Right atrium auricular region (tissue), 2 donors: ENCODE data around the gene SASH1. TPM values are rescaled to one million over a fixed set of nuclear protein-coding genes. Genes with fewer than 3 reads are reported as not detected.

Experiments used
- DNase-seq: peaks from one replicate; pipeline ENCODE4 v3.0.0-alpha.2; 2019; ENCODE audit warnings: low spot score
- H3K27ac ChIP-seq, 2 donors: fragments of 200-600 bp; sonication (generic); 1 replicate in 1 of 2; 2 replicates in 1 of 2; pipeline ENCODE4 v1.5.1; 2016 to 2019
- H3K27me3 ChIP-seq, 2 donors: fragments of 200-600 bp; sonication (generic); one replicate each; pipeline versions ENCODE4 v1.5.1 to v1.6.0; 2017 to 2019
- H3K36me3 ChIP-seq: fragments of 200-600 bp; sonication (generic); one replicate; pipeline ENCODE4 v1.5.1; 2016
- H3K4me1 ChIP-seq, 2 donors: fragments of 200-600 bp; sonication (generic); one replicate each; pipeline versions ENCODE4 v1.5.1 to v1.6.0; 2017 to 2019
- H3K4me3 ChIP-seq, 2 donors: fragments of 200-600 bp; sonication (generic); 1 replicate in 1 of 2; 2 replicates in 1 of 2; pipeline ENCODE4 v1.5.1; 2017 to 2019; ENCODE audit warnings: mild to moderate bottlenecking in 1 of 2, moderate library complexity in 1 of 2
- H3K9me3 ChIP-seq, 2 donors: fragments of 200-600 bp; sonication (generic); one replicate each; pipeline ENCODE4 v1.5.1; 2019
- total RNA-seq, 2 donors: library from RNA; depleted of rRNA; stranded (reverse); fragments of >200 nt; gene quantifications; one replicate each; pipeline ENCODE4 v1.1.0, GENCODE V29; 2016
- TF ChIP-seq, protein P1 (sequence below), 2 donors: fragments of 200-600 bp; sonication (generic); IDR thresholded peaks; one replicate each; pipeline ENCODE4 v1.5.1; 2019; ENCODE audit warnings: antibody characterized with exemption in 2 of 2

SASH1 gene
- total RNA-seq, 2 donors from 2014 or later, result 39.0 to 42.3 TPM

DNA sequence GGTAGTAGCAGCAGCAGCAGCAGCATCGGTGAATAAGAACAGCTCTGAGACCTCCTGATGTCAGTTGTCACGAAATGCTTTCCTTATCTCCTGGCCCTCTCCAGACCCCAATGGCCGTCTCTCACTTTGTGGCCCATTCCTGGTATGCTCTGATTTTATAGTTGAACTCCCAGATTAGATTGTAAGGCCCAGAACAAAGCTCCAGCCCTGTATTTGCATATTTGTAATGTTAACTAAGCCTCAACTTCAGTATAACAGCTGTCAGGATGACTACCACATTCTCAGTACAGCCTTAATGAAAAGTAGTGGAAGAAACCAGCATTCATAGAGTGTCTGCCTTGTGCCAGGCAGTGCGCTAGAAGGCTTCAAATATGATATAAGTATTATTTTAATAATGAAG, 180.9 kb downstream of the SASH1 start:
- Histone ChIP-seq H3K4me1 (peaks cover 0 to 57% of the 10 kb centered on the region in 2 donors), H3K4me3 (no peak overlapping the region), H3K27me3 (no peaks in the 10 kb centered on the region), H3K36me3 (peaks cover 30% of the 10 kb centered on the region), H3K9me3 (no peaks in the 10 kb centered on the region), H3K27ac (peak overlapping the region; percentile 8 to 25)
- TF ChIP-seq, protein P1, sequence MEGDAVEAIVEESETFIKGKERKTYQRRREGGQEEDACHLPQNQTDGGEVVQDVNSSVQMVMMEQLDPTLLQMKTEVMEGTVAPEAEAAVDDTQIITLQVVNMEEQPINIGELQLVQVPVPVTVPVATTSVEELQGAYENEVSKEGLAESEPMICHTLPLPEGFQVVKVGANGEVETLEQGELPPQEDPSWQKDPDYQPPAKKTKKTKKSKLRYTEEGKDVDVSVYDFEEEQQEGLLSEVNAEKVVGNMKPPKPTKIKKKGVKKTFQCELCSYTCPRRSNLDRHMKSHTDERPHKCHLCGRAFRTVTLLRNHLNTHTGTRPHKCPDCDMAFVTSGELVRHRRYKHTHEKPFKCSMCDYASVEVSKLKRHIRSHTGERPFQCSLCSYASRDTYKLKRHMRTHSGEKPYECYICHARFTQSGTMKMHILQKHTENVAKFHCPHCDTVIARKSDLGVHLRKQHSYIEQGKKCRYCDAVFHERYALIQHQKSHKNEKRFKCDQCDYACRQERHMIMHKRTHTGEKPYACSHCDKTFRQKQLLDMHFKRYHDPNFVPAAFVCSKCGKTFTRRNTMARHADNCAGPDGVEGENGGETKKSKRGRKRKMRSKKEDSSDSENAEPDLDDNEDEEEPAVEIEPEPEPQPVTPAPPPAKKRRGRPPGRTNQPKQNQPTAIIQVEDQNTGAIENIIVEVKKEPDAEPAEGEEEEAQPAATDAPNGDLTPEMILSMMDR (IDR thresholded peaks at IDR 0.05), result no peak
- DNase-seq, result no peak

DNA sequence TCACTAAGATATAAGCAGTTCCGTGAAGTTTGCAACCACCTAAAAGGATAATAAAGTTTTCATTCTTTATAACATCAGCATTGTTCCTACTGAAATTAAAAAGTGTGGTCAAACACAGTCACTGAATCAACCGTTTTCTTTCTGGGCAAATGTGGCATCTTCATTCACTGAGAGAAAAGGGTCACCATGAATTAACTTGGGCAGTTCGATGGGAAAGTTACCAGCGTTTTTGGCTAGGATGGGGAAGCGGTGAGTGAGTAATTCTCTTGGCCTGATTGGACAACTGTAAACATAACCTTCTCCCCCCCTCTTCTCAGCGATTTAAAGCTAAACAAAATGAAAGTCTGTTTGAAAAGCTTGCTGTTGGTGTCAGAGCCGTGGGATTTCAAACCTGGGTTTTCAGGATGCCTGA, 181.8 kb downstream of the SASH1 start:
- TF ChIP-seq, protein P1 (IDR thresholded peaks at IDR 0.05), result no peak
- H3K9me3 ChIP-seq, result no peaks in the 10 kb centered on the region
- peak overlapping the region; percentile 74 for H3K27ac ChIP-seq
- peaks cover 35% of the 10 kb centered on the region for H3K36me3 ChIP-seq
- DNase-seq, result no peak
- peak overlapping the region in 1 of 2 donors; percentile 5 for H3K4me3 ChIP-seq
- no peaks in the 10 kb centered on the region for H3K27me3 ChIP-seq
- peaks cover 0 to 50% of the 10 kb centered on the region in 2 donors for H3K4me1 ChIP-seq

DNA sequence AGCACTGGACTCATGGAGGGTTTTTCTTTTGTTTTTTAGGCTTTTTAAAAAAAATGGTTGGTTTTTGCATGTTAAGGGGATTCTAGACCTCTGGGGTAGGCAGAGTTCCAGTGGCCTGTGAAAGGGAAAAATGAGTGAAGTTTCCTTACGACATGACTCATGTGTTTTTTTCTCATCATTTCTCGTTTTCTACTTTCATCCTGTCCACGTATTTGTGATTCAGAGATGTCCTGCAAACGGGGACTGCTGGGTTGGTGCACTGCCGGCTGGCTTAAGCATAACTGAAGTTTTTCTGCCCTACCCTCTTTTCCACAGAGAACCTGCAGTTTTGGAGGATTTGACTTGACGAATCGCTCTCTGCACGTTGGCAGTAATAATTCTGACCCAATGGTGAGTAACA, 182.3 kb downstream of the SASH1 start:
- TF ChIP-seq, protein P1 (IDR thresholded peaks at IDR 0.05), result no peak
- Histone ChIP-seq H3K4me1 (peaks cover 0 to 53% of the 10 kb centered on the region in 2 donors), H3K27ac (peak overlapping the region; percentile 74), H3K36me3 (peaks cover 30% of the 10 kb centered on the region), H3K27me3 (no peaks in the 10 kb centered on the region), H3K9me3 (no peaks in the 10 kb centered on the region), H3K4me3 (peak overlapping the region in 1 of 2 donors; percentile 5)
- no peak for DNase-seq

DNA sequence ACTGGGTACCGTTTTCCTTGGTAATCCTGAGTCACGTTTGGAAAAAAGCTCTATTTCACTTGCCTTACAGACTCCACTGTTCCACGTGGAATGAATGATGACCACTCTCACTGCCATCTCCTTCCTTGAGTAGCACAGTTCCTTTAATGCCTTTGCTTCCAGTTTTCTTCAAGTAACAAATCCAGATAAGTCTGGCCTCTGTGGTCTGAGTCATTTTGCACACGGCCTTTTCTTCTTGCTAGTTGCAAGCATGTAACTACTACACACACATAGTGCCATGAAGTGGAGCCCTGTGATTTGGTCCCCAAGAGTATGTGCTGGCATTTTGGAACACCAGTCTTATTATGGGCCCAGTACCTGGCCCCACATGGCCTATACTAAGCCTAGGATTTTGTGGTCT, 182.8 kb downstream of the SASH1 start:
- no peak for DNase-seq
- H3K9me3 ChIP-seq, result no peaks in the 10 kb centered on the region
- peak overlapping the region; percentile 74 for H3K27ac ChIP-seq
- no peaks in the 10 kb centered on the region for H3K27me3 ChIP-seq
- peaks cover 25% of the 10 kb centered on the region for H3K36me3 ChIP-seq
- TF ChIP-seq, protein P1 (IDR thresholded peaks at IDR 0.05), result no peak
- H3K4me3 ChIP-seq, result no peak overlapping the region
- peaks cover 0 to 53% of the 10 kb centered on the region in 2 donors for H3K4me1 ChIP-seq

DNA sequence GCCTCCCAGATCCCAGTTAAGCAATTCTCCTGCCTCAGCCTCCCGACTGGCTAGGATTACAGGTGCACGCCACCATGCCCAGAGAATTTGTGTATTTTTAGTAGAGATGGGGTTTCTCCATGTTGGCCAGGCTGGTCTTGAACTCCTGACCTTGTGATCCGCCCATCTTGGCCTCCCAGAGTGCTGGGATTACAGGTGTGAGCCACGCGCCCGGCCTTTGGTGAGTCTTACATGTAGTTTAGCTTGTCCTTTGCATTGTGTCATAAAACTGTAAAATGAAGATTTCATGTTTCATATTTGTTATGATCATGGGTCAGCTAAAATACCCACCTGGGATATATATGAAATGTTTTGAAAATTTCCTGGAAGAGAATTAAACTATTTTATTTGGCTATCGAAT, 183.5 kb downstream of the SASH1 start:
- TF ChIP-seq, protein P1 (IDR thresholded peaks at IDR 0.05), result no peak
- DNase-seq, result no peak
- Histone ChIP-seq H3K27ac (peak overlapping the region; percentile 14 to 74), H3K9me3 (no peaks in the 10 kb centered on the region), H3K27me3 (no peaks in the 10 kb centered on the region), H3K4me3 (no peak overlapping the region), H3K4me1 (peaks cover 0 to 53% of the 10 kb centered on the region in 2 donors), H3K36me3 (peaks cover 23% of the 10 kb centered on the region)

DNA sequence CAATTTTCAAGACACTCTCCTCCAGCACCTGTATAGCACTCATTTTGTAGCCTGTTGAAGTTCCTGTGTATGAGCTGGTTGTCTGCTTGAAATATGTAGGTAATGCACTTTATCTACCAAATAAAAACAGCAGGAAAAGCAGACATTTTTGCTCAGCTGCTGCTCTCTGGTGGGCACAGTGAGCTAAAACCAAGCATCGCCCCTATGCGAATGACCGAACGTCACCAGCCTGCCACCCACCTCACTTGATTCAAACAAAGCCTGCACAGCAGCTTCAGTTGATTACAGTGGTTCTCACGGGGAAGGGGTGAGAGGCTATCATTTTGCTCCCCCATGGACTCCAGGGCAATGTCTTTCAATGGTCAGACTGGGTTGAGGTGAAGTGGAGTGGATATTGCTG, 185.7 kb downstream of the SASH1 start:
- Histone ChIP-seq H3K27ac (no peak overlapping the region), H3K36me3 (peaks cover 44% of the 10 kb centered on the region), H3K4me3 (no peak overlapping the region), H3K27me3 (no peaks in the 10 kb centered on the region), H3K9me3 (no peaks in the 10 kb centered on the region), H3K4me1 (peaks cover 0 to 43% of the 10 kb centered on the region in 2 donors)
- TF ChIP-seq, protein P1 (IDR thresholded peaks at IDR 0.05), result no peak
- no peak for DNase-seq
